Measurements from ENCODE around the gene TNS1. TPM values are rescaled to one million over a fixed set of nuclear protein-coding genes. Genes with fewer than 3 reads are reported as not detected.
A peak's percentile ranks its signal among the peaks of the same experiment; 100 is the strongest.

The TNS1 gene
- polyA plus RNA-seq, 1 of the 3 experiments (the other 2 are of a cell fraction), result 12.1 TPM

GRCh38 chr2:217922101-217923006 is 80.4 kb downstream of the TNS1 start:
- Histone ChIP-seq H3K4me3 (ENCODE audit: low read depth in 2 of 2, low read length in 1 of 2) (no peak overlapping the region; a peak in 1 of 4 replicates), H3K27me3 (ENCODE audit: insufficient read depth) (no peaks in the 10 kb centered on the region), H3K4me2 (peak overlapping the region; percentile 74), H3K79me2 (ENCODE audit: insufficient read depth) (peaks cover 97% of the 10 kb centered on the region), H3F3A (replicated peaks; ENCODE audit: insufficient read depth) (peaks cover 27% of the 10 kb centered on the region), H4K20me1 (ENCODE audit: insufficient read depth) (peaks cover 14% of the 10 kb centered on the region; the same call in 1 of the 2 replicates), H2AFZ (ENCODE audit: low read depth) (no peak overlapping the region), H3K4me1 (ENCODE audit: control insufficient read depth in 1 of 2, insufficient read depth in 2 of 2, low read depth in 1 of 2, low read length in 1 of 2) (peaks cover 46 to 65% of the 10 kb centered on the region in 2 experiments), H3K9me3 (no peaks in the 10 kb centered on the region), H3K9ac (peak overlapping the region; percentile 31; the same call in 1 of the 2 replicates), H3K27ac (ENCODE audit: low read depth in 2 of 2, low read length in 1 of 2) (peak overlapping the region; percentile 77 to 96), H3K36me3 (replicated peaks in 1 of 2; ENCODE audit: control insufficient read depth in 1 of 2, insufficient read depth in 2 of 2, low read length in 1 of 2) (peaks cover 0 to 23% of the 10 kb centered on the region in 2 experiments), H3K9me2 (no peaks in the 10 kb centered on the region)
- POLR2A ChIA-PET, result interaction anchor here (0.9 to 3.6 kb wide), 5 partner anchors 11 to 25 kb away, joined by 3 to 28 read pairs (median 5); no protein-coding TSS in a partner anchor
- CTCF ChIA-PET, result interaction anchor here (0.7 to 4.9 kb wide), 12 partner anchors 10 to 224 kb away, joined by 3 to 35 read pairs (median 6); no protein-coding TSS in a partner anchor
- TF ChIP-seq POLR2AphosphoS5 (IDR thresholded peaks at IDR 0.05; ENCODE audit: low read depth, low read length) (no peak), CTCF (IDR thresholded peaks at IDR 0.05) (peak; percentile 41), SMC3 (IDR thresholded peaks at IDR 0.05; ENCODE audit: low read depth, low read length) (no peak), RAD21 (IDR thresholded peaks at IDR 0.05; ENCODE audit: low read length) (0 out of 2 replicates have a peak, but pooled peaks have one; percentile 4), FOXM1 (IDR thresholded peaks at IDR 0.05; ENCODE audit: low read depth) (no peak), MAX (IDR thresholded peaks at IDR 0.05; ENCODE audit: low read depth) (no peak)
- WGBS (ENCODE audit: low lambda C conversion rate), result 68% methylated on average over 14 of the region's 19 CpGs
- DNase-seq, result peak; percentile 73

GRCh38 chr2:217920879-217921603 is 81.8 kb downstream of the TNS1 start:
- peaks cover 97% of the 10 kb centered on the region for H3K79me2 ChIP-seq (ENCODE audit: insufficient read depth)
- peak overlapping the region; percentile 74 for H3K4me2 ChIP-seq
- no peaks in the 10 kb centered on the region for H3K9me2 ChIP-seq
- peaks cover 27% of the 10 kb centered on the region for H3F3A ChIP-seq (replicated peaks; ENCODE audit: insufficient read depth)
- peaks cover 46 to 65% of the 10 kb centered on the region in 2 experiments for H3K4me1 ChIP-seq (ENCODE audit: control insufficient read depth in 1 of 2, insufficient read depth in 2 of 2, low read depth in 1 of 2, low read length in 1 of 2)
- H3K4me3 ChIP-seq (ENCODE audit: low read depth in 2 of 2, low read length in 1 of 2), result peak overlapping the region in 1 of 2 experiments; percentile 43; a peak in 2 of 4 replicates
- DNase-seq, result peak; percentile 86
- H4K20me1 ChIP-seq (ENCODE audit: insufficient read depth), result peaks cover 14% of the 10 kb centered on the region; the same call in 1 of the 2 replicates
- CTCF ChIA-PET, result interaction anchor here (0.8 to 4.9 kb wide), 12 partner anchors 10 to 134 kb away, joined by 3 to 35 read pairs (median 6); no protein-coding TSS in a partner anchor
- H3K9ac ChIP-seq, result peak overlapping the region; percentile 31; the same call in 1 of the 2 replicates
- no peaks in the 10 kb centered on the region for H3K9me3 ChIP-seq
- POLR2A ChIA-PET, result interaction anchor here (0.7 to 3.6 kb wide), 5 partner anchors 11 to 33 kb away, joined by 3 to 28 read pairs (median 3); no protein-coding TSS in a partner anchor
- no peaks in the 10 kb centered on the region for H3K27me3 ChIP-seq (ENCODE audit: insufficient read depth)
- H2AFZ ChIP-seq (ENCODE audit: low read depth), result no peak overlapping the region
- 17% methylated on average over 7 of the region's 8 CpGs for WGBS (ENCODE audit: low lambda C conversion rate)
- H3K36me3 ChIP-seq (replicated peaks in 1 of 2; ENCODE audit: control insufficient read depth in 1 of 2, insufficient read depth in 2 of 2, low read length in 1 of 2), result peaks cover 0 to 22% of the 10 kb centered on the region in 2 experiments
- peak overlapping the region; percentile 77 to 96 for H3K27ac ChIP-seq (ENCODE audit: low read depth in 2 of 2, low read length in 1 of 2)
- TF ChIP-seq ZBTB33 (IDR thresholded peaks at IDR 0.05; ENCODE audit: borderline replicate concordance, low read depth), result no peak
- TF ChIP-seq CTCF (IDR thresholded peaks at IDR 0.05), result no peak
- TF ChIP-seq PBX3 (IDR thresholded peaks at IDR 0.05), result peak; percentile 55
- 0 out of 2 replicates have a peak, but pooled peaks have one; percentile 21 for TF ChIP-seq SIN3A (IDR thresholded peaks at IDR 0.05; ENCODE audit: borderline replicate concordance, low read depth, low read length)
- TF ChIP-seq JUND (IDR thresholded peaks at IDR 0.05), result no peak
- TF ChIP-seq MXI1 (IDR thresholded peaks at IDR 0.05; ENCODE audit: low read depth, low read length), result peak; percentile 58; the same call in 1 of the 2 replicates
- TF ChIP-seq RXRA (IDR thresholded peaks at IDR 0.05; ENCODE audit: borderline replicate concordance, low read depth), result no peak
- peak; percentile 52; the same call in 1 of the 2 replicates for TF ChIP-seq MAX (IDR thresholded peaks at IDR 0.05; ENCODE audit: low read depth)
- TF ChIP-seq YY1 (IDR thresholded peaks at IDR 0.05; ENCODE audit: low read depth), result no peak
- TF ChIP-seq FOXM1 (IDR thresholded peaks at IDR 0.05; ENCODE audit: low read depth), result no peak
- no peak for TF ChIP-seq SMC3 (IDR thresholded peaks at IDR 0.05; ENCODE audit: low read depth, low read length)
- peak; percentile 63 for TF ChIP-seq GATA2 (CRISPR knock-in tag; IDR thresholded peaks at IDR 0.05)
